HG03095 (cell line): Measurements from ENCODE around the gene MSX2.
"Not testable (repeated sequence)": the region's sequence is repeated elsewhere in the genome, so short reads cannot be mapped to it uniquely, and the experiment has no call there.

Source experiments
- ATAC-seq: cut with Tn5 transposase; IDR thresholded peaks from one replicate; pipeline ENCODE4 v1.9.1; 2021; ENCODE audit warnings: moderate library complexity; ENCODE audit not compliant: unreplicated experiment

MSX2 gene

DNA sequence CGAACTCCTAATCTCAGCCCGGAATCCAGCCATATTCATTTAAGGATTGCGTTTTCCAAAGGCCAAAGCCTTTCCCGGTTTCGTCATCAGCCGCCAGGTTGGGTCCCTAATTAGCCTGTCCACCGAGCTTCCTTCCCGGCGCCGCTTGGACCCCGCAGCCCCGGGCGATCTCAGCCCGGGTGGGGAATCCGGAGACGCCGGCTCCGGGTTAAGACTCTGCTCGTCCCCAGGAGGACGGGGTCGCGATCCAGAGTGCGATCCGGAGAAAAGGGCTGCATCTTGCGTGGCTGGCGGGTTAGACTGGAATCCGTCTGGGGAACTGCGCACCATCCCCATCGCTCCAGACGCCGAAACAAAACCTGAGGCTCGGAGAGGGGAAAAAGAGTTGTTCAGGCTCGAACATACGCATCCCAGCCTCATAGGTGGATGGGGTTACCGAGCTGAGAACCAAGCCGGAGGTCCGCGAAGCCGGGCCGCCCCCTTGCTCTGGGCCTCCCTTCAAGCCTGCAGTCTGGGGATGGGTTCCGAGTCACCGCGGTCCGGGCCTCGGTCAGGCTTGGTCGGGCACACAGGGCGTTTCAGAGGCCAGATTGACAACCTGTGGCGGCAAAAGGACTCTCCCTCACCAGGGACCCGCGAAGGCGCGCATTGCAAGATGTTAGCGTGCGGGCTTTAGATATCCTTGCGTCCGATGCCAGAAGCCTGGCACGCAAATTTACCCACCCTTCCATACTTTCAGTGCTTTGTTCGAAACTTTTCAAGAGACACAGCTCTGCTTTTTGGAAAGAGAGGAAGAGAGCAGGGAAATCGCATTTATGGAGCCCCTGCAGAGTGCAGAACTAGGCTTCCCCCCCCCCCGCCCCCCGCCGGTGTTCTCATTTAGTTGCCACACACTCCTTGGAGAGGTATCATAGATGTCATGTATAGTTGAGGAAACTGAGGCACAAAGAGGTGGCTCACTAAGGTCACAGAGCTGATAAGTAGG, 7.9 kb downstream of the MSX2 start:
- ATAC-seq, result no peak

DNA sequence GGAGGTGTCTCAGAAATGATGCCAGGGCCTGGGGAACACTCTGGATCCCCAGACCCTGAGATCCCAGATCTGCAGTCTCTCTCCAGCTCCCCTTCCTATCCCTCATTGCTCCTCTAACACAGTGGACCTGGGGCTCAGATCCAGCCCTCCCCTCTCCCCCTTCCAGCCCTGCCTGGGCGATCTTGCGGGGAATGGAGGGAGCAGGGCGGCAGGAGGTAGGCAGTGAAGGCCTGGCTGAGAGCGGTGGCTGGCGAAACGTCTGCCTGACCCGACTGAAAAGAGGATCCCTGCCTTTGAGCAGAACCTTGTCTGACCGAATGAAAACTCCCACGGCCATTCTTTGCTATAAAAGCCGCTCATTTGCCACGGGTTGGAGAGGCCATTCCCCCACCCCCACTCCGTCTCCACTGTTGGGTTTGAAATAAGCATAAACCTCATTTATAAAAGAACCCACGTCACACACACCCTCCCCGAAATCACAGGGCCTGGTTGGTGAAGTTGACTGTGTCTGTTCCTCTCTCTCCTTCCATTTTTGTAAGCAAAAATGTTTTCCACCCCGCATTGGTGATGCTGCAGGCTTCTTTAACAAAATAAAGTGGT, 8.8 kb downstream of the MSX2 start:
- no peak for ATAC-seq

DNA sequence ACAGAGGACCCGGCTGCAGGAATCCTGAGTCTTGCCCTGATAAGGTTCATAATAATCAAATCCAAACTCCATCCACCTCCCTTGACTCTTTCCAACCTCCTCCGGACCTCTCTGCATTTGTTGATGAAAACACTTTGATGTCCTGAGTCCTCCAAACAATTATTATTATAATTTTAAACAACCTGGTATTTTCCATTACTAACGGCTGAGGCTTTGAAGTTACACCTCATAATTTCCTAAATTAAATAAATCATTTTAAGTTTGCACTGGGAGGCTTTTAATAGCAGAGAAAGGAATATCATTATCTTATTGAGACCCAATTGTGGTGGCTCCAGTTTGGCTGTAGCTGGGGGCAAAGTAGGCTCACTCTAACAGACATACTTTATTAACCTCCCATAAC, 9.5 kb downstream of the MSX2 start:
- no peak for ATAC-seq

DNA sequence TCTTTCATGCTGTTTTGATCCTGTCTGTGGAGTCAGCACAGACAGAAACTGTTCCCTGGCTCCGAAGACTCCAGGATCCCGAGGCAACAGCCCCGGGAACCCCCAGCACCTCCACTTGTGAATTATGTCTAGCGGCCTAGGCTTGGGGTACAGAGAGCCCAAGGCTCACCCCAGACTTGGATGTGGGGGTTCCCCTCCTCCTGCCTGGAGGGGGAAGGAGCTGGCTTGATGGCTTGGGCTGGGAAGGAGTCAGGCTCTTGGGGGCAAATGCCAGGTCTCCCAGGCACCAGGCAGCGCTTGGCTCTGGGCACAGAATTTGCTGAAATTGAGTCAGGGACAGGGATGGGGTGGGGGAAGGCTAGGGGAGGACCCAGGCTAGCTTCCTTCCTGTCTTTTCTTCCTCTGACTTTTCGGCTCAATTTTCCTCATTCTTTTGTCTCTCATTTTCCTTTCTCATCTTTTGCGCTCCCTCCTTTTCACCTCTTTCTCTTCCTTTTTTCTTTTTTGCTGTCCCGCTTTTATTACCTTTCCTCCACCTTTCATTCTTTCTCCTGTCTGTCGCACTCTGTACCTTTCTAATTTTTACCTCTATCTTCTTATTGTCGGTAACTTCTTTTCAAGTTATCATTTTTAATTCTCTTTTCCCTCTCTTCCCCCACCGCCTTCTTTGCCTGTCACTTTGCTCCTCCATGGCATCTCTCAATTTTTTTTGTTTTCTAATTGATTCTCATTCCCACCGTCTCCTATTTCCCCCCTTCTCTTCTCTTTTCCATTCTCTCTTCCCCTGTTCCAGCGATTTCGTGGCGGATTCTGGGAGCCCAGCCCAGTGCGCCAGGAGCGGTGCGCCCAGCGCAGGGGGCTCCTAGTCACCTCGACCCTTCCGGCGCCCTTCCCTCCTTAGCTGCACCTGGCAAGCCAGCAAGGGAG, 10.5 kb downstream of the MSX2 start:
- ATAC-seq, result no peak

DNA sequence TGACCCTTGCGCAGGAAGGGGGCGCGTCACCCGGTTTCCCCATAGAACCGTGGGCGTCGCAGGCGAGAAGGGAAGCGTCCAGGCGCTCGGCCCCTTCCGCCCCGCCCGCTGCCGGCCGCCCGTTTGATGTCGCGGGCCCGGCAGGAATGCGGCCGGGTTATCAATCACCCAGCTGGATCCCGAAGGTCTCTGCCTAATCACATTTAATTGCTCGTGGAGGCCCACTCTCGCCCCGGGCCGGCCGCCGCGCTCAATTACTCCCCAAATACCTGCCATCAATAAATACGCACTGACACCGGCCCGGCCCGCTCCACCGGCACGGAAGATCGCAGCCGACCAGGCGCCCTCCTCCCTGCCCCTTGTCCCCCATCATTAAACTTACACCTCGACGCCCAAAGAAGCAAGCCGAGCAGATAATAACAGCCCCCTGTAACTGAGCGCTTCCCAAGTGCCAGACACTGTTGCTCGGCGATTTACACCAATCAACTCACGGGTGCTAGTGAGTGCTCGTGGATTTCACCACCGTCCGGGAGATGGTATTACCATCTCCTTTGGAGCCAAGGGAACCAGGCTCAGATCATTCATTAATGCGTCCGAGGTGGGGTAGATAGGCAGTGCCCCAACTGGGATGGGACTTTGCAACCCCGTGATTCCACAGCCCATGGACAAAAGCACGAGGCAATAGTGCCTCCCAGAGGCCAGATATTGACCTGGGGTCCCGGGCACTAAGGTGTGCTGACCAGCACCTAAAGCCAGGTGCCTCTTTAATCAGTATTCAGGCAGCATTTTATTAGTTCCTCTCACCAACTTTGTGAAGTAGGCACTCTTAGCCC, 11.3 kb downstream of the MSX2 start:
- ATAC-seq, result no peak

DNA sequence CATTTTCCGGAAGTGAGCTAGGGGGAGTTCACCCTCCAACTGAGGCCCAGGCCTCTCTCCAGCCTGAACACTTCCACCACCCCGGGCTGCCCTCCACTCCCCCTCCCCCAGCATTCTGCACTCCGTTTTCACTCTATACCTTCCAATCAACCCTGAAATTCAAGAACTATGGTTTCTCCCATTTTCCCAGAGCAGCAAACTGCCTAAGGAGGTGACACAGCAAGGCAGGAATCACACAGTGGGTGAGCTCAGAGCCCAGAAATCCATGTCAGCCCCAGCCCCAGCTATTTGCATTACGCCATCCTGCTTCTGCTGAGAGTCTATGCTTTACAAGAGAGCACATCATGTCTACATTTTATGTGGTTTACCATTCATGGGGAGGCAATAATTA, 11.9 kb downstream of the MSX2 start:
- no peak for ATAC-seq

DNA sequence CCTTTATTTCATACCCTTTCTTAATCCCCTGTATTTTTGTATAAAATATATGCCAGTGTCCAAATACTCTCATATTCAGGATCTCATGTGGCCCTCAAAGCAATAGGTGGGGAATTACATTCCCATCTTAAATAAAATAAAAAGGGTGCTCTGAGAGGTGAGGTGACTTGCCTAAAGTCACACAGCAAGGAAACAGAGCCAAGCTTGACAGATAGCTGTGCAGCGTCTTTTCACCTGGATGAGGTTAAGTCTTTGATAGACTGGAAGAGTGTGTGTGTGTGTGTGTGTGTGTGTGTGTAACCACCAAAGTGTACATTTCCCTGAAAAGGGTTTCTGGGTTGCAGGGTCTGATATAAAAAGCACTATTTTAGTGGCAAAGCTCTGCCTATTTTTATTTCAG, 12.4 kb downstream of the MSX2 start:
- no peak for ATAC-seq

DNA sequence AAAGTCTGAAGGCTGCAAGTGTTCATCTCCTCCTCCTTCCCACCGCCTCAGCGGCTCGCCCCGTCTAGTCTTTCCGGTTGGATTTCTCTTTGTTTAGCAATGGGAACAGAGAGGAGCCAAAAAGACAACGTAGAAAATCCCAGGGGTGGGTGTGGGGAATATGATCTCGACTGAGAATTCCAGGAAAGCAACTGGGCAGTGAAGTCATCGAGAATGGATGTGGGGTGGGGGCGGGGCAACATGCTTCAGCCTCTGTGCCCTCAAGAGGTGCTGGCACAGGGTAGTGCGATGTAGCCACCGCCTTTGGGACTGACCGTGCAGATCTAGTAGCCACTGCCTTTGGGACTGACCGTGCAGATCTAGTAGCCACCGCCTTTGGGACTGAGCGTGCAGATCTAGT, 12.9 kb downstream of the MSX2 start:
- ATAC-seq, result no peak

DNA sequence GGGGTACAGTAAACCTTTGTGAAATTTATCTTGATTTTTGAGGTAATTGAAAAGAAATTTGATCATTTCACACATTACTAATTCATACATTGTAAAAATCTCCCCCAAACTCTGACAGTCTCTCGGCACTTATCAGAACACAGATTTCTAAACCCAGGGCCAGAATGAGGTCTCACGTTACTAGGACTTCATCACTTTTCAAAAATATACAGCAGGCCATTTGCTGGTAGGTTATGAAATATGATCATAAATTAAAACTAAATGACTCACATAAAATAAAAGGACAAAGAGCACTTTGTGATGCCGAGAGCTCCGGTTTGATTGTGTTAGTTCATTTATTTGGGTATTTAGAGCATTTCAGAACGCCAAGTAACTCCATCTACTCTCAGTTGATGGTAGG, 17.0 kb downstream of the MSX2 start:
- ATAC-seq, result no peak

DNA sequence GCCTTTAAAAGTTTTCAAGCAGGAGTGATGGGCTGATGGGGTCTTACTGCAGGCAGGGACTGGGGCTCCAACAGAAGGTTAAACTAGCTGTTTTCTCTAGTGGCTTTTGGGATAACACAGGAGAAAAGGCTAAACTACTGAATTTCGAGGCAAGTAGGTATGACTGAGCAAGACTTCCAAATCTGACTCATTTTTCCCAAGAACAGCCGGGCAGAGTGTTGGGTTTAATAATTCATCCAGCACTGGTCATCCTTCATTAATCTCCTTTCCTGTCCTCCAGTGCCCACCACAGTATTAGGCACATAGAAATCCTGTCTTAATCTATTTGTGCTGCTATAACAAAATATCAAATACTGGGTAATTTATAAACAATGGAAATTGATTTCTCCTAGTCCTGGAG, 20.5 kb downstream of the MSX2 start:
- no peak for ATAC-seq

DNA sequence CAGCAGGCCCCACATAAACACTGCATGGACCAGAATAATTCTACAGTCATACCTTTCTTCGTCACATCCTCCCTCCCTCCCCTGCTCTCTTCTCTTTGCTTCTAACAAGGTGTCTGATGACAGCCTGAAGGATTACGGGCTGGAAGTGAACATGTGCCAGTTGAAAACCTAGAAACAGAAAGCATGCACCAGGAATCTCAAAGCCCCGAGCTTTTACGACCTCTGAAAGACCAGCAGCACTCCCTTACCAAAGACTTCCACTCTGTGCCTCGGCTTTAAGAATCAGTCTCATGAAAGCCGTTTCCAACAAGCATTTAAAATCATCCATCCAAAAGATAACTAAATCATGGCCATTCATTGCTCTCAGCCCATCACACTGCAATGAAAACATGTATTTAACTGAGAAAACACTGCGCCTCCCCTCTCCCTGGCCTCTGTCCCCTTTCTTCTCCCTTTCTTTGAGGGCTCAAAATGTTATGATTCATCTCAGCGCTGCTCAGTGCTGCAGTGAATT, 21.3 kb downstream of the MSX2 start:
- ATAC-seq, result no peak

DNA sequence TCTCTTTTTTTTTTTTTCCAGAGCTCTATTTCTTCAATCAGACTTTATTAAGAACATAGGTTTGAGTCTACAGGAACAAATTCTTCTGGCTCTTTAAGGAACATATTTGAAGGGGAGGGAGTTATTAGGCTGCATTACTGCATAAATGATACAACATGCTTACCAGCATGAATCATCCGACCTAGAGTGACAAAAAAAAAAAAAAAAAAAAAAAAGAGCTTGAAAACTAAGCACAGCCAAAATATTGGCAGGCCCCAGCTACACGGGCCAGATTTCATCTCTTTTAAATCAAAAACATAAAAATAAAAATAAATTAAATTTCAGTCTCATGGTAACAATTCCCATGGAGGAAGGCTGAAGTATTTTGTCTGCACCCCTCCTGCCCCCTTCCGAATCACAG, 26.3 kb downstream of the MSX2 start:
- no peak for ATAC-seq

DNA sequence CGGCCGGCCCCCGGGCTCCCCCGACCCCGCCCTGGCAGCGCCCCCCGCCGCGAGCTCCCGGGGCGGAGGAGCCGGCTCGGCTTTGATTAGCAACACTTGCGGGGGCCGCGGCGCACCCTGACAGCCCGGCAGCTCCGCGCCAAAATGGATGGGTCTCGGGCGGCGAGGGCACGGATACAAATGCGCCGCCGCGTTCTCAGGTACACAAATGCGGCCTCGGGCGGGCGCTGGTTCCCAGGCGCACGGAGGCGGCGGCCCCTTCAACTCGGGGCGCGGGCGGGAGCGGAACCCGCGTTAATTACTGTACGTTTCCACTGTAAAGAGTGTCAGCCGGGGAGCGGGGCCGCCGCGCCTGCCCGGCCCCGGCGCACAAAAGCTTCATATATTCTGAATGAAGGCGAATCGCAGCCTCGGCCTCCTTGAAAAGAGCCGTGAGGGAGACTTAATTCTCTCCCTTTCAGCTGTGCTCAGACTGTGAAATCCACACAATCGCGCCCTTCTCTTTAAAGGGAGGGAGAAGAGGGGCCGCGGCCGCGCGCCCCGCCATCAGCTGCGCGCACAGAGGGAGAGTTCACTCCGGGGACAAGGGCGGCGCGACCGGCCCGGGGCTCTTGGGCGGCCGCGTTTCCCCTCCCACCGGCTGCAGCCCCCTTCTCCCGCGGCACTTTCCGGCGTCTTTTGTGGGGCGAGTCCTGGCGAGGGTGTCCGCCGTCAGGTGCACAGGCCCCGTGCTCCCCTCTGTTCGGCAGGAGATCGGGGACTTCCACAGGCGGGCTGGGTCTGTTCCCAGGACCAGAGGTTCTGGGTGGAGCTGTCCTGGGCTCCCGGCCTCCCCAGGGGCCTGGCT, 27.0 kb downstream of the MSX2 start:
- no peak for ATAC-seq

DNA sequence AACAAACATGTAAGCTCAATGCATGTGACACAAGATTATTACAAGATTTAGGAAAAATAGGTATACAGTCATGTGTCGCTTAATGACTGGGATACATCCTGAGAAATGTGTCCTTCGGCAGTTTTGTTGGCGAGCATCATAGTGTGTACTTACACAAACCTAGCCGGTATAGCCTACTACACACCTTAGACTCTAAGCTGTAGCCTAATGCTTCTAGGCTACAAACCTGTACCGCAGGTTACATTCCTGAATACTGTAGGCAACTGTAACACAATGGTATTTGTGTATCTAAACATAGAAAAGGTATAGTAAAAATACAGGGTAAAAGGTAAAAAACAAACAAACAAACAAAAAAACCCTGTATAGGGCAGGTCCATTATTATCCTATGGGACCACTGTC, 27.7 kb downstream of the MSX2 start:
- ATAC-seq, result no peak

DNA sequence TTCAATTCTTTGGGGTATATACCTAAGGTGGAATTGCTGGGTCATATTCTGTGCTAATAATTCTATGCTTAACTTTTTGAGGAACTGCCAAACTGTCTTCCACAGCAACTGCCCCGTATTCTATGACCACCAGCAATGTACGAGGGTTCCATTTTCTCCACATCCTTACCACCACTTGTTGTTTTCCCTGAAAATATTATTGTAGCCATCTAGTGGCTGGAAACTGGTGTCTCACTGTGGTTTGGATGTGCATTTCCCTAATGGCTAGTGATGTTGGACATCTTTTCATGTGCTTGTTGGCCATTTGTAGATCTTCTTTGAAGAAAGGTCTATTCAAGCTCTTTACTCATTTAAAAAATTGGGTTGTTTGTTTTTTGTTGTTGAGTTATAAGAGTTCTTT, 30.7 kb downstream of the MSX2 start:
- no peak for ATAC-seq

DNA sequence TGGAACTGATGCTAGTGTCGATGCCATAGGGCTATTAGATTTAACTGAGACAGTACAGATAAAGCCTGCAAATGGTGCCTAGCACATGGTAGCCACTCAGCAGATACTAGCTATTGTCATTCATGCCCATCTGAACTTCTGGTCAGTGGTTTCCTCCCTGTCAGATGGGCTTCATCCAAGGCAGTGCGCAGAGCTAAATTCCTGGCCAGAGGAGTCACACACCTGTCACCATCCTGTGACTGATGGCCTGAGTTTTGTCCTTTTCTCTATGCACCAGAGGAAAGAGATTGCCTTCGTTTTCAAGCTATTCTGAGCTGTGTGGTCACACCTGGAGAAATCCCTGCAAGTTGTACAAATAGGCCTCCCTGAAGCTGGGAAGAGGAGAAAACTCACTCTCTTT, 34.7 kb downstream of the MSX2 start:
- no peak for ATAC-seq

DNA sequence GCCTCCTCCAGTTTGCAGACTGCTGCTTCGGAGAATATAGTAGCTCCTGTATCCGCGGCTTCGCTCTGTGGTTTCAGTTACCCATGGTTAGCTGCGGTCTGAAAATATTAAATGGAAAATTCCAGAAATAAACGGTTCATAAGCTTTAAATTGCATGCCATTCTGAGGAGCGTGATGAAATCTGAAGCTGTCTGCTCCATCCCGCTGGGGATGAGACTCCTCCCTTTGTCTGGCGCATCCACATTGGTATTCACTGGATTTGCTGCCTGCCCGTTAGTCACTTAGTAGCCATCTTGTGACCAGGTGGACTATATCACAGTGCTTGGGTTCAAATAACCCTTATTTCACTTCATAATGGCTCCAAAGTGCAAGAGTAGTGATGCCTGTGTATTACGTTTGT, 36.3 kb downstream of the MSX2 start:
- no peak for ATAC-seq

DNA sequence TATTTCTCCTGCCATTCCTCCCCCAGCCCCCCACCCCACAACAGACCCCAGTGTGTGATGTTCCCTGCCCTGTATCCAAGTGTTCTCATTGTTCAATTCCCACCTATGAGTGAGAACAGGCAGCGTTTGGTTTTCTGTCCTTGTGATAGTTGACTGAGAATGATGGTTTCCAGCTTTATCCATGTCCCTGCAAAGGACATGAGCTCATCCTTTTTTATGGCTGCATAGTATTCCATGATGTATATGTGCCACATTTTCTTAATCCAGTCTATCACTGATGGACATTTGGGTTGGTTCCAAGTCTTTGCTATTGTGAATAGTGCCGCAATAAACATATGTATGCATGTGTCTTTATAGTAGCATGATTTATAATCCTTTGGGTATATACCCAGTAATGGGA, 37.0 kb downstream of the MSX2 start:
- ATAC-seq, result not testable (repeated sequence)

DNA sequence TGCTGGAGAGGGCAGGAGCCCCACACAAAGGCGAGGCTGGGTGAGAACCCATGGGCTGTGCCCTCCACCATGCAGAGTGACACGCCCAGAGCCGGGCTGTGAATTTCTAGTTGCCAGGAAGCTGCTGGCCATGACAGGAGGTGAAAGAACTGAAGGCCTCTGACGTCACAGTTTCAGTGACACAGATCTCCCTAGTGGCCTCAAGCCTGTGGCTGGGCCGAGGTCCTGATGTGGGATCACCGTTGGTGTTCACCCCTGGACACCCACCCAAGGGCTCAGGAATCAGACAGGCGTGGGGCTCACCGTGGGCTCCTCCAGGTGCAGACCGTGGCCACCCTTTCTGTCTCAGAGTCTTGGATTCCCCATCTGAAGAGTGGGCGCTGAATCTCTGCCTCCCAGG, 39.9 kb downstream of the MSX2 start:
- ATAC-seq, result no peak
